GM11168 (cell line): ENCODE results near the gene LEKR1.

Experiments used
- in situ Hi-C: fragments of 300-500 bp; cut with MboI; formaldehyde crosslinking; loops from one replicate; pipeline ENCODE4 v1.12.0; 2022; ENCODE audit warnings: low sequenced_read_pairs; ENCODE audit not compliant: unreplicated experiment

Gene LEKR1

GRCh38 chr3:157087780-157088600 lies 261.8 kb downstream of the LEKR1 start:
- in situ Hi-C loops: loop anchor here (10.0 to 25.0 kb wide), 2 partner anchors 543 to 926 kb away; no protein-coding TSS in a partner anchor

GRCh38 chr3:157088601-157089454 lies 262.7 kb downstream of the LEKR1 start:
- in situ Hi-C loops: loop anchor here (10.0 to 25.0 kb wide), 2 partner anchors 544 to 927 kb away; no protein-coding TSS in a partner anchor

- in situ Hi-C loops: loop anchor here (5.0 to 25.0 kb wide), 3 partner anchors 48 to 927 kb away; no protein-coding TSS in a partner anchor
Observed at GRCh38 chr3:157089455-157090221, 263.5 kb downstream of the LEKR1 start.

GRCh38 chr3:157091083-157091833 lies 265.1 kb downstream of the LEKR1 start:
- in situ Hi-C loops: loop anchor here (5.0 to 25.0 kb wide), 2 partner anchors 46 to 929 kb away; no protein-coding TSS in a partner anchor

- in situ Hi-C loops: loop anchor here (5.0 to 25.0 kb wide), 2 partner anchors 45 to 930 kb away; no protein-coding TSS in a partner anchor
Observed at GRCh38 chr3:157092230-157092629, 266.1 kb downstream of the LEKR1 start.

- in situ Hi-C loops: loop anchor here (5.0 to 25.0 kb wide), 2 partner anchors 44 to 931 kb away; no protein-coding TSS in a partner anchor
Observed at GRCh38 chr3:157093096-157093495, 266.9 kb downstream of the LEKR1 start.

GRCh38 chr3:157094301-157094700 lies 268.1 kb downstream of the LEKR1 start:
- in situ Hi-C loops: loop anchor here (5.0 to 25.0 kb wide), 2 partner anchors 43 to 932 kb away; no protein-coding TSS in a partner anchor

- in situ Hi-C loops: loop anchor here (5.0 to 25.0 kb wide), 2 partner anchors 42 to 933 kb away; no protein-coding TSS in a partner anchor
Observed at GRCh38 chr3:157094751-157095480, 268.8 kb downstream of the LEKR1 start.
